ENCODE data around the gene SEMA5A.

Gene SEMA5A

GRCh38 chr5:9283473-9283872, 262.4 kb downstream of the SEMA5A start:
- Histone ChIP-seq H2AFZ (no peak overlapping the region), H3K36me3 (ENCODE audit: control insufficient read depth, insufficient read depth, low read length) (no peaks in the 10 kb centered on the region), H3K27me3 (ENCODE audit: control insufficient read depth, insufficient read depth, low read length) (no peaks in the 10 kb centered on the region), H3K4me2 (ENCODE audit: low read length) (no peak overlapping the region), H3K4me3 (ENCODE audit: low read depth, low read length) (no peak overlapping the region), H3K9me3 (ENCODE audit: control insufficient read depth, low read length) (no peaks in the 10 kb centered on the region), H3K9ac (no peak overlapping the region), H3K79me2 (no peaks in the 10 kb centered on the region), H3K27ac (no peak overlapping the region), H3K4me1 (no peaks in the 10 kb centered on the region)
- no peak for TF ChIP-seq CTCF (IDR thresholded peaks at IDR 0.05)

GRCh38 chr5:9283021-9283420, 262.9 kb downstream of the SEMA5A start:
- no peak overlapping the region for H3K4me2 ChIP-seq (ENCODE audit: low read length)
- H2AFZ ChIP-seq: no peak overlapping the region
- H3K9me3 ChIP-seq (ENCODE audit: control insufficient read depth, low read length): no peaks in the 10 kb centered on the region
- no peaks in the 10 kb centered on the region for H3K79me2 ChIP-seq
- no peaks in the 10 kb centered on the region for H3K27me3 ChIP-seq (ENCODE audit: control insufficient read depth, insufficient read depth, low read length)
- no peak overlapping the region for H3K9ac ChIP-seq
- TF ChIP-seq CTCF (IDR thresholded peaks at IDR 0.05): no peak
- no peaks in the 10 kb centered on the region for H3K36me3 ChIP-seq (ENCODE audit: control insufficient read depth, insufficient read depth, low read length)
- no peak overlapping the region for H3K4me3 ChIP-seq (ENCODE audit: low read depth, low read length)
- H3K4me1 ChIP-seq: no peaks in the 10 kb centered on the region
- H3K27ac ChIP-seq: no peak overlapping the region

- no peaks in the 10 kb centered on the region for H3K9me3 ChIP-seq (ENCODE audit: control insufficient read depth, low read length)
Observed at GRCh38 chr5:9282211-9282610, 263.7 kb downstream of the SEMA5A start.

GRCh38 chr5:9279774-9280173, 266.1 kb downstream of the SEMA5A start:
- no peak for TF ChIP-seq CTCF (IDR thresholded peaks at IDR 0.05)
- H3K4me2 ChIP-seq (ENCODE audit: low read length): no peak overlapping the region
- H3K79me2 ChIP-seq: no peaks in the 10 kb centered on the region
- H3K9ac ChIP-seq: no peak overlapping the region
- H3K4me1 ChIP-seq: no peaks in the 10 kb centered on the region
- H3K9me3 ChIP-seq (ENCODE audit: control insufficient read depth, low read length): no peaks in the 10 kb centered on the region
- H3K27ac ChIP-seq: no peak overlapping the region
- H2AFZ ChIP-seq: no peak overlapping the region
- no peaks in the 10 kb centered on the region for H3K36me3 ChIP-seq (ENCODE audit: control insufficient read depth, insufficient read depth, low read length)
- H3K27me3 ChIP-seq (ENCODE audit: control insufficient read depth, insufficient read depth, low read length): no peaks in the 10 kb centered on the region
- no peak overlapping the region for H3K4me3 ChIP-seq (ENCODE audit: low read depth, low read length)

More at GRCh38 chr5:9282211-9282610, 263.7 kb downstream of the SEMA5A start:
- Histone ChIP-seq H3K9ac (no peak overlapping the region), H3K27me3 (ENCODE audit: control insufficient read depth, insufficient read depth, low read length) (no peaks in the 10 kb centered on the region), H3K4me3 (ENCODE audit: low read depth, low read length) (no peak overlapping the region), H3K27ac (no peak overlapping the region), H3K4me2 (ENCODE audit: low read length) (no peak overlapping the region), H2AFZ (no peak overlapping the region), H3K36me3 (ENCODE audit: control insufficient read depth, insufficient read depth, low read length) (no peaks in the 10 kb centered on the region), H3K4me1 (no peaks in the 10 kb centered on the region), H3K79me2 (no peaks in the 10 kb centered on the region)
- TF ChIP-seq CTCF (IDR thresholded peaks at IDR 0.05): no peak

GRCh38 chr5:9278921-9279603, 266.8 kb downstream of the SEMA5A start:
- H3K9me3 ChIP-seq (ENCODE audit: control insufficient read depth, low read length): no peaks in the 10 kb centered on the region
- H3K4me2 ChIP-seq (ENCODE audit: low read length): no peak overlapping the region
- H3K4me3 ChIP-seq (ENCODE audit: low read depth, low read length): no peak overlapping the region
- H3K79me2 ChIP-seq: no peaks in the 10 kb centered on the region
- TF ChIP-seq CTCF (IDR thresholded peaks at IDR 0.05): no peak
- no peak overlapping the region for H3K9ac ChIP-seq
- no peak overlapping the region for H2AFZ ChIP-seq
- no peaks in the 10 kb centered on the region for H3K36me3 ChIP-seq (ENCODE audit: control insufficient read depth, insufficient read depth, low read length)
- no peak overlapping the region for H3K27ac ChIP-seq
- H3K27me3 ChIP-seq (ENCODE audit: control insufficient read depth, insufficient read depth, low read length): no peaks in the 10 kb centered on the region
- no peaks in the 10 kb centered on the region for H3K4me1 ChIP-seq
